NT2/D1 (cell line): Measurements from ENCODE around the gene ERMP1.

ENCODE experiments used
- DNase-seq: peaks from one replicate; pipeline ENCODE4 v3.0.0-alpha.2; 2011; ENCODE audit warnings: low read depth, low spot score
- H3K27me3 ChIP-seq: 2 replicates; pipeline ENCODE4 v1.6.0; 2011; ENCODE audit warnings: mild to moderate bottlenecking; ENCODE audit not compliant: insufficient read length, insufficient read depth
- H3K36me3 ChIP-seq: 2 replicates; pipeline ENCODE4 v1.6.1; 2011; ENCODE audit warnings: mild to moderate bottlenecking, low read length, mixed read lengths; ENCODE audit not compliant: insufficient read depth, insufficient read length
- H3K4me1 ChIP-seq: 2 replicates; pipeline ENCODE4 v1.5.1; 2011; ENCODE audit not compliant: insufficient read depth, insufficient read length
- H3K4me3 ChIP-seq: 2 replicates; pipeline ENCODE4 v1.5.1; 2011; ENCODE audit warnings: low read depth; ENCODE audit not compliant: insufficient read length
- H3K9ac ChIP-seq: 2 replicates; pipeline ENCODE4 v1.6.0; 2011; ENCODE audit warnings: low read depth; ENCODE audit not compliant: insufficient read length
- H3K9me3 ChIP-seq: 2 replicates; pipeline ENCODE4 v1.5.1; 2011; ENCODE audit warnings: mild to moderate bottlenecking, low read length; ENCODE audit not compliant: insufficient read depth
- SUZ12 ChIP-seq: IDR thresholded peaks from 2 replicates; pipeline ENCODE4 v1.6.1; 2011; ENCODE audit not compliant: insufficient read length, insufficient read depth; ENCODE audit errors: extremely low read depth
- YY1 ChIP-seq: IDR thresholded peaks from 2 replicates; pipeline ENCODE4 v1.6.1; 2011; ENCODE audit not compliant: insufficient read length, insufficient read depth
- ZNF274 ChIP-seq: IDR thresholded peaks from 2 replicates; pipeline ENCODE4 v1.6.1; 2011; ENCODE audit warnings: mild to moderate bottlenecking, low read depth, low read length

Gene ERMP1

DNA sequence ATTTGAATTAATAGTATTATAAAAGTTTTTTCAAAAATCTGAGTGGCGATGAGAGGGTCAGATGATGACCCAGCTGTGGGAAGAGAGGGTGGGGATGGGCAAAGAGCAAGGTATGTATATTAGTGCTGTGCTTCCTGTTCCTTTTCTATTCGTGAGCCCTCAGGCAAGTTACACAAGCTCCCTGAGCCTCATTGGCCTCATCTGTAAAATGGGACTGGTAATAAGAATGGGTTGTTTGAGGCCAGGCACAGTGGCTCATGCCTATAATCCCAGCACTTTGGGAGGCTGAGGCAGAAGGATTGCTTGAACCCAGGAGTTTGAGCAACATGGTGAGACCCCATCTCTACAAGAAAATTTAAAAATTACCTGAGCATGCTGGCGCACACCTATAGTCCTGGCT is 33.8 kb upstream of the ERMP1 start:
- no peak for DNase-seq
- Histone ChIP-seq H3K9me3 (no peaks in the 10 kb centered on the region), H3K9ac (no peak overlapping the region), H3K27me3 (no peaks in the 10 kb centered on the region), H3K4me1 (peaks cover 7% of the 10 kb centered on the region), H3K36me3 (no peaks in the 10 kb centered on the region), H3K4me3 (no peak overlapping the region)
- TF ChIP-seq YY1, result no peak
- TF ChIP-seq SUZ12, result no peak
- TF ChIP-seq ZNF274, result no peak

DNA sequence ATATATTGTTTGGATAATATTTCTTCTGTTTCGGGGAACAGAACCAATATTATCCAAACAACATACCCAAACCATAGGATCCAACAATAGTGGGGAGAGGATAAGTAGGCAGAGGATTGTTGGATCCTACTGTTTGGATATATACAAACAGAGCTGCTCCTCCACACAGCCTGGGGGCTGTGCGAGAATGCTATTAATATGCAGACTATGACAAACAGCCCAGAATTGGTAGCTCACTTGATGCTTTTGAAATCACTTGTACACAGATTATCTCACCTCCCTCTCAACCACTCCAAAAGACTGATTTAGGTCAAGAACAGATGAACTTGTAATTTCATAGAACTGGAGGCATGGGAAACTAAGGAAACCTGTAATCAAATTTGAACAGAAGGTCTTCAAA is 33.4 kb upstream of the ERMP1 start:
- H3K4me1 ChIP-seq, result peaks cover 7% of the 10 kb centered on the region
- DNase-seq, result no peak
- TF ChIP-seq ZNF274, result no peak
- no peak for TF ChIP-seq YY1
- TF ChIP-seq SUZ12, result no peak
- H3K9ac ChIP-seq, result no peak overlapping the region
- H3K36me3 ChIP-seq, result no peaks in the 10 kb centered on the region
- H3K9me3 ChIP-seq, result no peaks in the 10 kb centered on the region
- H3K4me3 ChIP-seq, result no peak overlapping the region
- H3K27me3 ChIP-seq, result no peaks in the 10 kb centered on the region

DNA sequence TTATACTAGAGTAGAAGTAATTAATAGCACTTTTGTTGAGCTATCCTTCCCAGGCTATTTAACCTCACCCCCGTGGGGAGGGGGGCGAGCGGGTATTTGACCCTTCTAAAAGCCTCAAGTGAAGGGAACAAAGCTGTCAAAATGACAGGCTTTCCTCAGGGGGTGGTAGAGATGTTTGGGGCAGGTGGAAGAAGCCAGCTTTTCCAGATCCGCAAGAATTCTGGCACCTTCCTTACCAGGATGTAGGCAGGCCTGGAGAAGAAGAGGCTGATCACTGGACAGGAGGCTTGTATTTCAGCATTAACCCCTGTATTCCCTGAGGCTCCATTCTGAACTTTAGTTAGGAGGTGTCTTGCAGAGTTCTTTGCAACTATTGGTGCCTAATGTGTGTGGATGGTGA is 31.5 kb upstream of the ERMP1 start:
- TF ChIP-seq YY1 (no peak), SUZ12 (no peak), ZNF274 (no peak)
- no peak overlapping the region for H3K4me3 ChIP-seq
- no peaks in the 10 kb centered on the region for H3K27me3 ChIP-seq
- peaks cover 7% of the 10 kb centered on the region for H3K4me1 ChIP-seq
- H3K9me3 ChIP-seq, result no peaks in the 10 kb centered on the region
- no peaks in the 10 kb centered on the region for H3K36me3 ChIP-seq
- no peak overlapping the region for H3K9ac ChIP-seq
- DNase-seq, result no peak

DNA sequence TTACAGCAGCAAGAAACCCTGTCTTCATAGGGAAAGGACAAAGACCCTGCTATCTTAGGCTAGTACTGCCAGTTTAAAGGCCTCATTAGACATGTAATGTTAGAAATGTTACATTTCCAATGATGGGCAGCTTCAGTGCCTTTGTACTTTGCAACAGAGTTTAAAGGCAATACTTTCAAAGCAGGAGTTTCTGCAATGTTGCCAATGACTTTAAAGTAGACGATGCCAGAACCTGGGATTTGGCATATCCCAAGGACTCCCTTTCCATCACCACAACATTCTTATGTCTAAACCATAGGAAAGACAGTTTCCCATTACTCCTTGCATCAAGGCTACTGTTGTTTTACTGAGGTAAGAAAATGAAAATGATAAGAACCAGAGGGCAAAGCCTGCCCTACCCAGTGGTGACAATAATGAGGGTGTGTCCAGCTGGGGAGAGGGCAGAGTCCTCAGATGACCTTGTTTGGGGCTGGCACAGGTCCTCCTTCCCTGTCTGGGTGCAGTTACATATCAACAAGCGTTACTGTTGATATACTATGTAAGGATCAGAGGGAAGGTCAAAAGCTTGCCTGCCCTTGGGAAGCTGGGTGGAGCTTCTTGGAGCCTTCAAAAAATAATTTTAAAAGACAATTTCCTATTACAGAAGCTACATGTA is 30.3 kb upstream of the ERMP1 start:
- no peak for TF ChIP-seq YY1
- no peak for TF ChIP-seq ZNF274
- TF ChIP-seq SUZ12, result no peak
- Histone ChIP-seq H3K9me3 (no peaks in the 10 kb centered on the region), H3K36me3 (no peaks in the 10 kb centered on the region), H3K9ac (no peak overlapping the region), H3K27me3 (no peaks in the 10 kb centered on the region), H3K4me1 (peaks cover 6% of the 10 kb centered on the region), H3K4me3 (no peak overlapping the region)
- DNase-seq, result no peak

DNA sequence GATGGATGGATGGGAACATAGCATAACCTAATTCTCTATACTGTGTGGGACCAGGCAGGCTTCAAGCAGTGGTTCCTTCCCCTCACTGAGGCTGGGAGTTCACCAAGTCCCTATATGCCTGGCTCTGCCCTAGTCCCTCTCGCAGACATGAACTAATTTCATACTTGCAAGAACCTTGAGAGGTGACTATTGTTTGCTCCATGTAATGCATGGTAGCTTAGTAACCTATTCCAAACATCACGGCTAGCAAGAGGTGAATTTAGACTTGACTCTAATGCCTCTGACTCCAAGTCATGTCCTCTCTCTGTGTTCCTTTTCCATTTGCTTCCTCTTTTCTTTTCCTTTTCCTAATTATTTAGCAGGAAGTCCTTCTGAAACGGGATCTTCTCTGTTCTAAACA is 25.9 kb upstream of the ERMP1 start:
- Histone ChIP-seq H3K36me3 (no peaks in the 10 kb centered on the region), H3K4me1 (no peaks in the 10 kb centered on the region), H3K4me3 (no peak overlapping the region), H3K9me3 (no peaks in the 10 kb centered on the region), H3K27me3 (no peaks in the 10 kb centered on the region), H3K9ac (no peak overlapping the region)
- no peak for TF ChIP-seq ZNF274
- TF ChIP-seq SUZ12, result no peak
- TF ChIP-seq YY1, result no peak
- no peak for DNase-seq

DNA sequence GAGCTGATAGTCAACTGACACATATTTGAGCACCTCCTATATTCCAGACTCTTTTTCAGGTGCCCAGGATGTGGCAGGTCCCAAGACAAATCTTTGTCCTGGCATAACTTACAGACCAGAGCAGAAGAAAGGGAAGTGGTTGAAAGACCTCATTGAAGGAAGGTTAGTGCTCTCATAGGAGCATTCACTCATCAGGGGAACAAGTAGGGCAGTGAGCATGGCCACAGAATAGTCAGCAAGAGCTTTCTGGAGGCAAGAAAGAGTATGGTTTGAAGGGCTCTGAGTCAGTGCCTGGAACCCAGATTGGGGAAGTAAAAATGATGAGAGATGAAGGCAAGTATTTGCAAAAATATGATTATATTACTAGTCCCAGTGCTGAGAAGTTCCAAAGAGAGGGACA is 25.0 kb upstream of the ERMP1 start:
- no peak for DNase-seq
- no peaks in the 10 kb centered on the region for H3K27me3 ChIP-seq
- no peaks in the 10 kb centered on the region for H3K9me3 ChIP-seq
- H3K36me3 ChIP-seq, result no peaks in the 10 kb centered on the region
- TF ChIP-seq YY1 (no peak), SUZ12 (no peak), ZNF274 (no peak)
- no peak overlapping the region for H3K4me3 ChIP-seq
- no peaks in the 10 kb centered on the region for H3K4me1 ChIP-seq
- no peak overlapping the region for H3K9ac ChIP-seq

DNA sequence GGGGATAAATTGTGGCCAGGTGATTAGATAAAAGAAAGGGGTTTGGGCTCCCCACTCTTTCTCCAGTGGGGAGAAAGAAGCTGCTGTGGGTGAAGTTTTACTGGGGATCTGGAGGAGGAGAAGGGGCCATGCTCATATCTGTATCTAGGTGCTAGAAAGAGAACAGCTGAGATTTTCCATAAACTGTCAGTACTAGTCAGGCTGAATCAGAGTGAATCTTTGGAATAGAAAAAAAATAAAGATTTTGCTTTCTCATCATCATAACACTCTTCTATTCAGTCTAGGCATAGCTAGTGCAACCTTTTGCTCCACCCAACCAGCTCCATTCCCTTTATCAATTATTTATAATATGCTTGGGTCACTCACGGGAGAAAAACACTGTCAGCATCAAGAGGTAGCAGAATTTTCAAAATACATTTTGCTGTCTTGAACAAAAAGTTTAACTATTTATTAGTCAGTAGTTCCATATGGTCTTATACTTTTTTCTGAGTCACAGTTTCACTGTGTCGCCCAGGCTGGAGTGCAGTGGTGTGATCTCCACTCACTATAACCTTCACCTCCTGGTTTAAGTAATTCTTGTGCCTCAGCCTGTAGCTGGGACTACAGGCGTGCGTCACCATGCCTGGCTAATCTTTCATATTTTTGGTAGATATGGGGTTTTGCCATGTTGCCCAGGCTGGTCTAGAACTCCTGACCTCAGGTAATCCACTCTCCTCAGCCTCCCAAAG is 21.3 kb upstream of the ERMP1 start:
- no peaks in the 10 kb centered on the region for H3K27me3 ChIP-seq
- no peaks in the 10 kb centered on the region for H3K4me1 ChIP-seq
- no peak for DNase-seq
- H3K36me3 ChIP-seq, result no peaks in the 10 kb centered on the region
- TF ChIP-seq SUZ12 (no peak), YY1 (no peak)
- no peak overlapping the region for H3K9ac ChIP-seq
- no peaks in the 10 kb centered on the region for H3K9me3 ChIP-seq
- no peak overlapping the region for H3K4me3 ChIP-seq
